Type B pancreatic cell (in vitro differentiated cells): Measurements from ENCODE around the gene ADCY9. TPM values are rescaled to one million over a fixed set of nuclear protein-coding genes. Genes with fewer than 3 reads are reported as not detected.

Source experiments
- DNase-seq: peaks from one replicate; pipeline ENCODE4 v3.0.0; 2021; ENCODE audit warnings: mixed read lengths; ENCODE audit not compliant: unreplicated experiment; ENCODE audit errors: extremely low spot score
- H3K27ac Mint-ChIP-seq: 2 replicates; pipeline ENCODE4 v1.8.0; 2021; ENCODE audit warnings: mild to moderate bottlenecking, mixed read lengths
- H3K27me3 Mint-ChIP-seq: 2 replicates; pipeline ENCODE4 v1.8.0; 2021; ENCODE audit warnings: mixed read lengths
- H3K36me3 Mint-ChIP-seq: 2 replicates; pipeline ENCODE4 v1.8.0; 2021; ENCODE audit warnings: mixed read lengths
- H3K4me1 Mint-ChIP-seq: one replicate; pipeline ENCODE4 v1.8.0; 2021; ENCODE audit warnings: mixed read lengths; ENCODE audit not compliant: unreplicated experiment
- H3K4me3 Mint-ChIP-seq: 2 replicates; pipeline ENCODE4 v1.8.0; 2021; ENCODE audit warnings: mild to moderate bottlenecking, mixed read lengths
- H3K9me3 Mint-ChIP-seq: 2 replicates; pipeline ENCODE4 v1.8.0; 2021; ENCODE audit warnings: mixed read lengths
- CTCF ChIP-seq: fragments of 200-600 bp; sonication (generic); conservative IDR thresholded peaks from 2 replicates; pipeline ENCODE4 v1.5.0; 2021; ENCODE audit warnings: antibody characterized with exemption, mild to moderate bottlenecking
- total RNA-seq: library from RNA; stranded (reverse); gene quantifications from 2 replicates; pipeline ENCODE4 v1.2.1, GENCODE V29; 2021; ENCODE audit warnings: low replicate concordance

Gene ADCY9
- total RNA-seq, 1 donor from 2014 or later, result 13.9 TPM

- Mint-ChIP-seq H3K4me3 (peak overlapping the region; percentile 34), H3K27ac (no peak overlapping the region), H3K27me3 (peaks cover 2% of the 10 kb centered on the region), H3K4me1 (peaks cover 13% of the 10 kb centered on the region), H3K36me3 (peaks cover 5% of the 10 kb centered on the region), H3K9me3 (no peaks in the 10 kb centered on the region)
- DNase-seq, result no peak
- no peak for TF ChIP-seq CTCF
Observed at GRCh38 chr16:3980253-3981111, 135.8 kb downstream of the ADCY9 start.

GRCh38 chr16:3979518-3979917, 136.7 kb downstream of the ADCY9 start:
- H3K4me1 Mint-ChIP-seq, result peaks cover 13% of the 10 kb centered on the region
- DNase-seq, result no peak
- H3K27ac Mint-ChIP-seq, result no peak overlapping the region
- H3K27me3 Mint-ChIP-seq, result peaks cover 2% of the 10 kb centered on the region
- no peaks in the 10 kb centered on the region for H3K9me3 Mint-ChIP-seq
- no peak overlapping the region for H3K4me3 Mint-ChIP-seq
- H3K36me3 Mint-ChIP-seq, result peaks cover 5% of the 10 kb centered on the region
- no peak for TF ChIP-seq CTCF

- no peak for DNase-seq
- Mint-ChIP-seq H3K27me3 (peaks cover 2% of the 10 kb centered on the region), H3K9me3 (no peaks in the 10 kb centered on the region), H3K27ac (no peak overlapping the region), H3K36me3 (peaks cover 5% of the 10 kb centered on the region), H3K4me1 (peaks cover 13% of the 10 kb centered on the region), H3K4me3 (no peak overlapping the region)
- TF ChIP-seq CTCF, result no peak
Observed at GRCh38 chr16:3979070-3979469, 137.2 kb downstream of the ADCY9 start.

- no peak for TF ChIP-seq CTCF
- H3K9me3 Mint-ChIP-seq, result no peaks in the 10 kb centered on the region
Observed at GRCh38 chr16:3977376-3977775, 138.9 kb downstream of the ADCY9 start.

GRCh38 chr16:3974751-3975150, 141.5 kb downstream of the ADCY9 start:
- no peaks in the 10 kb centered on the region for H3K4me1 Mint-ChIP-seq
- no peaks in the 10 kb centered on the region for H3K9me3 Mint-ChIP-seq
- no peak overlapping the region for H3K4me3 Mint-ChIP-seq
- no peak overlapping the region for H3K27ac Mint-ChIP-seq
- DNase-seq, result no peak
- no peak for TF ChIP-seq CTCF
- no peaks in the 10 kb centered on the region for H3K27me3 Mint-ChIP-seq
- H3K36me3 Mint-ChIP-seq, result peaks cover 5% of the 10 kb centered on the region

More at GRCh38 chr16:3977376-3977775, 138.9 kb downstream of the ADCY9 start:
- no peak for DNase-seq
- H3K36me3 Mint-ChIP-seq, result peaks cover 5% of the 10 kb centered on the region
- H3K4me1 Mint-ChIP-seq, result peaks cover 5% of the 10 kb centered on the region
- no peak overlapping the region for H3K4me3 Mint-ChIP-seq
- H3K27me3 Mint-ChIP-seq, result no peaks in the 10 kb centered on the region
- no peak overlapping the region for H3K27ac Mint-ChIP-seq
